ENCODE measurements around the gene GAS2L3.
"Not testable (repeated sequence)": the region's sequence is repeated elsewhere in the genome, so short reads cannot be mapped to it uniquely, and the experiment has no call there.

Gene GAS2L3

GRCh38 chr12:100574187-100575074 is 947 bp downstream of the GAS2L3 start:
- peak; percentile 68 to 73 for DNase-seq

DNA sequence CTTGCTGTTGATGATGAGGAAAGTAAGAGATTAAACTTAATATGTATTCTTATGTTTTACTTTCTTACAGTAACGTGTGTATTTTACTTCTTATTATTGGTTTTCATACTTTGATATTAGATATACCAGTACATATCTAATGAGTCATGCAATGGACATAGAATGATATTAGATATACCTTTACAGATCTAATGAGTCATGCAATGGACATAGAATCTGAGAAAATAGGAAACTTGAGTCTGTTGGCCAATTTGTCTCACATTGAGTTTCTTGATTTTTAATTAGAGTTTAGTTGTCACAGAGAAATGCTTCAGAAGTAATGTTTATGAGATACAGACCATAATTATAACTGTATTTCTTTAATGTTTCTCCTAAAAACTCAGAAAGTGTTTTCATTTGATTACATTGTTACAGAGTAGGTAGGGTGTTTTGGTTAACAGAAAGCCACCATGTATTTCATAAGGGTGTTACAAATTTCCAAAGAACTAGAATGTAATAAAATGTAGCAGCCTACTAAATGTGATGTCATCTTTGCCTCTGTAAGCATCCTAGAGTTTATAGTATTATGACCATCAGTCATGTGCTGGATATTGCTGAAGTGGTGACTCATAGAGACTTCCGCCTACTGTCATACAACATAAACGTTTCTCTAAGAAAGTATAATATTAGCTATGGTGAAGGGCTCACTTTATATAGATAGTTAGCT is 3.0 kb downstream of the GAS2L3 start:
- DNase-seq = no peak

DNA sequence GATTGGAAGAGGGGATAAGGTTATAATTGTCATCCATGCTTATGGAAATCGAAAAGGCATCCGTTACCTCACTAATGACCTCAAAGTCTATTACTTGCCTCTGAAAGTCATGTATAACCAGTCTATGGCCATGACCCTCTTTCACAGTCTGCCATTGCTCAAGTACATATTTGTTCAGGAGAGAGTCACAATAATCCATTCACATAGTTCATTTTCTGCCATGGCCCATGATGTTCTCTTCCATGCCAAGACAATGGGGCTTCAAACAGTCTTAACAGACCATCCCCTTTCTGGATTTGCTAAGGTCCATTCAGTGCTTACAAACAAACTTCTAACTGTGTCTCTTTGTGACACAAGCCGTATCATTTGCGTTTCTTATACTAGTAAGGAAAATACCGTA is 5.4 kb downstream of the GAS2L3 start:
- DNase-seq = no peak

GRCh38 chr12:100579844-100580243 is 6.4 kb downstream of the GAS2L3 start:
- DNase-seq = no peak

DNA sequence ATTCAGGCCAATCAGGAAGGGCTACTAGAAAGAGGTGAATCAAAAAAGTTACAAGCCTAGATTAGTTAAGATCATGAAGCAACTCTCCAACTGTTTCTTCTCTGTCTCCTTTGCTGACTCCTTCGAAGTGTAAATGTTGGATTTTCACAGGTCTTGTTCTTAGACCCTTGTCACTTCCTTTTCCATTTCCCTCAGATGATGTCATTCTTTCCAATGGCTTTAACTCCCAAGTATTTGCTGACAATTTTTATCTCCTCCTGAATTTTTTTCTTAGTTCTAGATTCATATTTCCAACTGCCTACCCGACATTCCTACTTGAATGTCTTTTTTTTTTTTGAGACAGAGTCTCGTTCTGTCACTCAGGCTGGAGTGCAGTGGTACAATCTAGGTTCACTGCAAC is 10.8 kb downstream of the GAS2L3 start:
- DNase-seq = no peak

DNA sequence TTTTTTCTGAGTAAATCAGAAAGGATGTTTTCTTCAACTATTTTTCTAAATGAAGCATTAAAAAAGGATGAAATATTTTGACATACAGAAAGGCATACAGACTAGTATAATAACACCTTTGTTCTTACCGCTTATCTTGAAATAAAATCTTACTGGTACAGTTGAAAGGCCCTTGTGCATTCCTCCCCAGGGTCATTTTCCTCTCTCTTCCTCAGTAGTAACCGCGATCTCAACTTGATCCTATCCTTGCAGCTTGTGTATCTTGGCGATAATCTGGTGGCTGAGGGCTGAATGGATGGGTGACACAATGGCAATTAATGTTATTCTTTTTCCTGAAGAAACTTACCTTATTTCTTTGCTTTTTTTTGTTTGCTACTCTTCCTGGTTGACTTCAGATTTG is 18.5 kb downstream of the GAS2L3 start:
- DNase-seq = peak; percentile 77 to 79

DNA sequence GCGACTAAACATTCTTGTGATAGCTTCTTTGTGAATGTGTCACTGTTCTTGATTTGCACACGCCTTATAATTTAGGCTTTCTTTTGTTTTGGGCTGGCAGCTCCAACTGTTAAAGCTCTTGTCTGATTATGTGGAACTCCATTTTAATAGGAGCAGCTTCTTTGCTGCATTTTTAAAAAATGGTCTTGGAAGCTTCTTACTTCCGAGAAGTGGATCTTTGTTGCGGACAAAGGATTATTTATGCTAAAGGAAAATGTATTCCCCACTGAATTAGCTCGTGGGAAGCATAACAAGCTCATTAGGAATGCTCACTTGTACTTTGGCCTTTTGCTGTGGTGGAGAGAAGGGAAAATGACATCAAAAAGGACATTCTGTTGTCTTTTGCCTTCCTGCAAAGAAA is 20.0 kb downstream of the GAS2L3 start:
- DNase-seq = peak; percentile 40 to 71

- DNase-seq = no peak
These were observed 28.1 kb downstream of the GAS2L3 start for GRCh38 chr12:100601626-100602025.

GRCh38 chr12:100602997-100603396 is 29.5 kb downstream of the GAS2L3 start:
- not testable (repeated sequence) for DNase-seq

GRCh38 chr12:100608776-100609175 is 35.3 kb downstream of the GAS2L3 start:
- no peak for DNase-seq

GRCh38 chr12:100610666-100611430 is 37.4 kb downstream of the GAS2L3 start:
- DNase-seq = no peak

DNA sequence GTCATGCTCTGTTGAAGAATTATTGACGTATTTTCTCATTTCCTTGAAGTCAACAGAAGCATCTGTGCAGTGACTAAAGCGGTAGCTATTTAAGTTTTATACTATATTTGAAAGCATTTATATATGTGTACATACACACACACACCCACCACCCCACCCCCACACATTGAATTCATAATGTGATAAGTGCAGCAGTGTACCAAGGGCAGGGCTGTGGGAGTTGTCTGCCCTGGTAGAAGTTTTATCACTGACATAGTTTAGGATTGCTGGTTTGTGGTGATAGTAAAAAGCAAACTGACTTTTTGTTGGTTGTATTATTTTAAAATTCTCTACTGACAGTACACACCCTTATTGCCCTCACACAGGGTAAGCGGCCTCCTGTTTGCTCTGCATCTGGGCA is 39.1 kb downstream of the GAS2L3 start:
- DNase-seq = no peak

GRCh38 chr12:100624571-100624970 is 51.1 kb downstream of the GAS2L3 start:
- DNase-seq = no peak

DNA sequence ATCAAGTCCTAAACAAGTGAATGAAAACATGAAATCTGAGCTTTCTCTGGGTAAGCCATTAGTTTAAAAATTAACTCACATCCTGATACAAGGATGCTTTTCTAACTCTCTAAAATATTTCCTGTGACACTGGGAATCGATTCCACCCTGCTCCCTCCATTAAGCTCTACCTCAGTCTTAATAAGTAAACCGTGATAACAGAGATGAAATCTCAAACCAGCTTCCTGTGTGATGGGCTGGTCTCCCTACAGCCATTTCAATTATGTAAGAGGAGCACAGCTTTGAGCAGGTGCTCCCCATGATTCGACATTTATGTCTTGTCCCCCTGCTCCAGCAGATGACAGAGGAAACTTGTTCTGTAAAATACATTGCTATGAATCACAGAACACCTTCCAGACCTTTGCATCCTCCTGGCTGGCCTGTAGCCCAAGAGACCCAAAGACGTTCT is 59.0 kb downstream of the GAS2L3 start:
- DNase-seq = no peak

- not testable (repeated sequence) for DNase-seq
These were observed 59.8 kb downstream of the GAS2L3 start for GRCh38 chr12:100633082-100633785.

GRCh38 chr12:100643246-100643645 is 69.8 kb downstream of the GAS2L3 start:
- DNase-seq = no peak

- DNase-seq = no peak
These were observed 73.4 kb downstream of the GAS2L3 start for GRCh38 chr12:100646896-100647295.

DNA sequence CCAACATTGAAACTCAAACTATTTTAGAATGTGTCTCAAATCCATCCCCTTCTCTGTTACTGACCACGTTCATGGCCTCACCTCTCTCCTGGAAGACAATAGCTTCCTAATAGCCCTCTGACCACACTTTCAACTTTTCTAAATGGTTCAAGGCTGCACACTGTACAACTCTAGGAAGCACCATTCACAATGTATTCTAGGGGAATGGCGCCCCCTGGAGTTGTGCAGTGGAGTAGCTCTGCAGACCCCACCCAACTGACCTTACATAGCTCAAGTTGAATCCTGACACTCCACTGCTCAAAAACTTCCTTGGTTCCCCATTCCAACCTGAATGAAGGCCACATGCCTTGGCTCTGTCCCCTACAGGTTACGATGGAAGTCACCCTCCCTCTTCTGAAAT is 77.6 kb downstream of the GAS2L3 start:
- DNase-seq = no peak

- DNase-seq = no peak
These were observed 78.2 kb downstream of the GAS2L3 start for GRCh38 chr12:100651694-100652093.

DNA sequence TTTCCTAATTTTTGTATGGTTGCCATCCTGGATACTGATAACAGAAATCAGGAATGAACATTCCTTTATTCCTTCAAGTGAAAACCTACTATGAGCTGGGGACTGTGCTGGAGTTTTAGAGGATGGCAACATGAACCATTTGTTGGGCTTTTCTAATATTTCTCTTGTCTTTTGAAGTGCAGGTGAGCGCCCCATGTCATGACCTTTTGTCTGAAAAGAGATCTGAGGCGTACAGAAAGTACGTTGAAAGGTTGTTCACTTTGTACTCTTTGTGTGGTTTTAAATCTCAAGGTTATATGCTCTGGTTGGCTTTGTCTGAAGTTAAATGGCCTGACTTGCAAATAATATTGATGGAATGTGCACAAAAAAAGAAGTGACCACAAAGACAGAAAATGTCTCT is 79.0 kb downstream of the GAS2L3 start:
- DNase-seq = no peak

- no peak for DNase-seq
These were observed 82.7 kb downstream of the GAS2L3 start for GRCh38 chr12:100656141-100656540.

DNA sequence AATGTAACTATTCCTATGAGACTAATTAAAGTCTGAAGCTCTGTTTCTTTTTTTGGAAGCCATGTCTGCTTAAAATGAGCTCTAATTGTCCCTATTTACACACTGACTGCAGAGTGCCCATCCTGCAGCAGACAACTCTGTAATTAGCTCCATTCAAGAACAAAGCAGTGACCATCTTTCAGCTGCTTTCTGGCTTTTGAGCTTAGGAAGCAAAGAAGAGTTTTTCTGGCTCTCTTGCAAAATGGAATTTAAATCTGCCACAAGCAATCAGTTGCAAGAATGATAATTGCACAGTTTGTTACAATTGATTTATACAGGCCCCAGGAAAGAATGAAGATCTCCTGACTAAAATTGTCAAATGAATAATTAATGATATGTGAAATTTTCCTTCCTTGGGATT is 83.4 kb downstream of the GAS2L3 start:
- peak; percentile 1 to 30 for DNase-seq
